Breast epithelium (tissue), 3 donors: ENCODE results near the gene AGBL1.

ENCODE experiments used
- CTCF ChIP-seq, 3 donors: fragments of 450-650 bp; IDR thresholded peaks; one replicate each; pipeline ENCODE4 v1.5.1; 2016 to 2017; ENCODE audit warnings: antibody characterized with exemption in 3 of 3, mild to moderate bottlenecking in 3 of 3, moderate library complexity in 3 of 3
- POLR2A ChIP-seq: fragments of 450-650 bp; IDR thresholded peaks from one replicate; pipeline ENCODE4 v1.6.1; 2016; ENCODE audit warnings: antibody characterized with exemption, mild to moderate bottlenecking, moderate library complexity
- POLR2AphosphoS5 ChIP-seq, 3 donors: sonication (generic); formaldehyde crosslinking; IDR thresholded peaks; one replicate each; pipeline ENCODE4 v1.6.1; 2017; ENCODE audit warnings: antibody characterized with exemption in 3 of 3

GRCh38 chr15:86353213-86353612, 273.5 kb downstream of the AGBL1 start:
- no peak for TF ChIP-seq CTCF (IDR thresholded peaks at IDR 0.05)
- no peak for TF ChIP-seq POLR2A
- TF ChIP-seq POLR2AphosphoS5 (IDR thresholded peaks at IDR 0.05): no peak
